A172 (cell line): ENCODE measurements around the gene MTHFSD. TPM values are rescaled to one million over a fixed set of nuclear protein-coding genes. Genes with fewer than 3 reads are reported as not detected.

ENCODE experiments used
- DNase-seq: peaks from one replicate; pipeline ENCODE4 v3.0.0-alpha.2; 2015; ENCODE audit warnings: low spot score
- total RNA-seq: library from RNA; depleted of rRNA; stranded (reverse); fragments of >200 nt; shearing (Covaris generic); gene quantifications from 2 replicates; pipeline ENCODE4 v1.2.3, GENCODE V29; 2014

MTHFSD gene
- total RNA-seq, 1 experiment from 2014 or later: 7.8 TPM

DNA sequence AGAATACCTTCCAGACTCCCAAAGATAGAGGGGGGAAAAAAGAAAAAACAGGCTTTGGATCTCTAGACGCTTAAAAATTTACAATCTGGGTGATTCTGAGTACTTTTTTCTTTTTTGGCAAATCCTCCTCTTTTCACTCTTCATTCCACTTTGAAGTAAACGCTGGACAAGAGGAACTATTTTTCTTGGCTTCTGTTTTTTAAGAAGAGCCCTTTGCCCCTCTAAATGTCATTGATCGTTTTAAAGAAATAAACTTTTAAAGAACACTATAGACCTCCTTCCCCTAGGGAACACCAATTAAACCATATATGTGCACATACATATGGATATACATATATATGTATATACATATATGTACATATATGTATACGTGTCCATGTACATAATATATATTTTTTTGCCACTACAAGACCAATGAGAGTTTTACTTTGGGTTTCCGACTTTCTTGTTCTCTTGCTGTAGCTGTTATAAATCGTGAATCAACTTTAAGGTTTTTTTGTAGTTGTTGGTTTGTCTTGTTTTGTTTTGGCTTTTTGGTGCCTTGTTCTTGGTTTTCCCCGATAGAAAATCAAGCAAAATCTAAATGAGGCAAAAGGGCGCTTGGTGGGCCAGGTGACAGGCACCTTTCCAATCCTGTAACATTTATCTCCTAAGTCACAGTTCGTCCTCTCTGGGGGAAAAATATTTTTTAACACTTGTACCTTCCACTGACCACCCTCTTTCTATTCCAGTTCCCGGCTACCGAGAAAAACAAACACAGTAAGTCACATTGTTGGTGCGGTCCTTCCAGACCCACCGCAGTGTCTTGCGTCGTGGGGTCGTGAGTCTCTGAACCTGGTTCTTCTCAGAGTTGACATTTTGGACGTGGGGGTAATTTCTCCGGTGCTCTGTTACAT, 40.3 kb downstream of the MTHFSD start:
- no peak for DNase-seq

DNA sequence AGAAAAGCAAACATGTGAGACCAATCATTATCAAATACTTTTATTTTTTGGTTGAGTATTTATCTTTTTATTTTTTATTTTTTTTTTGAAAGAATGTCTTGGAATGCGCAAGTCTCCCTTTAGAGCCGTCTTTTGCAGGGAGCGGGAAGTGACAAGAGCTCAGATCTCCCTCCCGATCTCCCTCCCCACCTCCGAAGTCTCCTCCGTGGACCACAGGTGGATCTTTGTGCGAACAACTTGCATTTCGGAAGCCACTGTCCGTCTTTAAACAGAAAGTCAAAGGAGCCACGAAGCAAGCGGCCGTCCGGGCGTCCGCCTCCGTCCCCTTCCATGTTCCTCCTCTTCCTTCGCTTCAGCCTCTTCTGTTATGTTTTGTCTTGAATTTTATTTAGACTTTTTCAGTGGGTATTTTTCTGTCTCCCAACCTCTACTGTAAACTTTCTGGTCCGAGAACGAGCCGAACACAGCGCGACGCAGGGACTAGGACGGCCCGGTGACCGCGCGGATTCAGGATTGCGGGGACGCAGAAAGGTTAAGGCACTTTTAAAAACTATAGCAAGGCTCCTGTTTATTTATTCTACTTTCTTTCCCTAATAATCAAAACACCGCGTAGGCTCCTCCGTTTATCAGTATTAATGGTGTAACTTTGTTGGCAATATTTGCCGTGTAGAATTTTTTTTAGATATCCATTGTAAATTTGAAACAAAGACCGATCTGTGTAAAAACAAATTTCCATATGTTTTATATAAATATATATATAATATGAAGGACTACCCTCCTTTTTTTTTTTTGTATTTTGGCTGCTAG, 41.4 kb downstream of the MTHFSD start:
- no peak for DNase-seq

DNA sequence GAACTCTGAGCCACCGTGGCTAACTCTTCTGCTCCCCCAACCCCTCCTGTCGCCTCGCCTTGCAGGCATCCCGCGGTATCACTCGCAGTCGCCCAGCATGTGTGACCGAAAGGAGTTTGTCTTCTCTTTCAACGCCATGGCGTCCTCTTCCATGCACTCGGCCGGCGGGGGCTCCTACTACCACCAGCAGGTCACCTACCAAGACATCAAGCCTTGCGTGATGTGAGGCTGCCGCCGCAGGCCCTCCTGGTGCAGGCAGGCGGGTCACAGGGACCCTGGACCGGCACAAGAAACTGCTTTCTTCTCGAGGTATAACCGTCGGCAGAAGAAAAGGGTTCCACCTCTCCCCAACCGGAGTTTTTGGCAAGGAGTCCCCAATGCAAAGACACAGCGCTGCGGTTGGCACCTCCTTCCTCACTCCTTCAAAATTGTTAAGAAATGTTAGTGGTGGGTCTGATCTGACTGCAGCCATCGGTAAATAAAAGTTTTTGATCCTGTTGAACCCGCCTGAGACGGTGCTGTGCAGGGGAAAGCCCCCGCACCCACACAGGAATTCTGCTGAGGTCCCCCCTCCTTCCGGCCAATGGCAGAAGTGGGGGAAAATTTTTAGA, 42.1 kb downstream of the MTHFSD start:
- DNase-seq: no peak

DNA sequence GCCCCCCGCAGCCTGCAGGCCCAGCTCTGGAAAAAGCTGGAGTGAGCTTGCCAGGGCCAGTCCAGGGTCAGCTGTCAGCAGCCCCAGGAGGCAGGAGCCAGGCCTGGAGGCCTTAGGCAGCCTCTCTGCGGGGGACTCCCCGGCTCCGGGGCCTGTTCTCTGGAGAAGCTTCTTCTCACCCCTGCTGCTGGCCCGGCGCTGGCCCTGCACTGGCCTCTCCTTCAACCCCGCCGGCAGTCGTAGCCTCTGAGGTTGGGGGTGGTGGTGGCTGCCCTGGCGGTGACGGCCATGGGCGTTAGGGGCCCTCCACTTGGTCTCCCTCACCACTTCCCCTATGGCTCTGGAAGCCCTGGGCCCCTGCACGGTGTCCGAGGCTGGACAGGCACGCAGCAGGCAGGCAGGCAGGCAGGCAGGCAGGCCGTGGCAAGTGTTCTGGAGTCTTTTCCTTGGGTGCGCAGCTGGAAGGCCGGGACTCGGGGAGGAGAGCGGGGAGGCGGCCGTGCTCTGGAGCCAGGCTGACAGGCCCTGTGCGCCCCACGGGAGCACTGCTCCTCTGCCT, 42.7 kb downstream of the MTHFSD start:
- no peak for DNase-seq

DNA sequence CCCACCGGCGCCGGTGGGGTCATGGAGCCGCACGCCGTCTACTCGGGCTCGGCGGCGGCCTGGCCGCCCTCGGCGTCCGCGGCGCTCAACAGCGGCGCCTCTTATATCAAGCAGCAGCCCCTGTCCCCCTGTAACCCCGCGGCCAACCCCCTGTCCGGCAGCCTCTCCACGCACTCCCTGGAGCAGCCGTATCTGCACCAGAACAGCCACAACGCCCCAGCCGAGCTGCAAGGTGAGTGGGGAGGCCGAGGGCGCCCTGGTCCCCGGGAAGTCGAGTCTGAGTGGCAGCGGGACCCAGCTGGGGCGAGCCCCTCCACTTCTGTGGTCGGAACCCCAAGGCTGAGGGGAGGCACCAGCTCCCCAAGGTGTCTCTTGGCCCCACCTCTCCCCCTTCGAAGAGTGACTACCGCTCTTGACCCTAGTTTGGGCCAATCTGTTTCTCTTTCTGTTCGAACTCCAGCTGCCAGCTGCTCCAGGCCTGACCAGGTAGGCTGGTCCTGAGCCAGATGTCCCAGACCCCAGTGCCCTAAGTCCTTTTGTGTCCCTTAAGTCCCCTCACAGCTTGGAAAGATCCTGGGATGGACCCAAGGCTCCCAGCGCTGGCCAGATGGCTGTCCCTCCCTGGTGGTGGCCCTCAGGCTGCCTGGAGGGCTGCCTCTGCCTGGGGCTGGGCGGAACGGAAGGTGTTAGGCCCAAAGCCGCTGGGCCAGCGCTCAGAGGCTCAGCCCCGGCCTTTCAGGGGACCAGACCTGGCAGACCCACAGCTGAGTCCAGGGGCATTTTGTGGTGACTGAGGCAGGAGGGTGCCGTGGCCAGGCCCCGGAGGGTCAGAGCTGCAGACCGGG, 43.5 kb downstream of the MTHFSD start:
- DNase-seq: no peak

DNA sequence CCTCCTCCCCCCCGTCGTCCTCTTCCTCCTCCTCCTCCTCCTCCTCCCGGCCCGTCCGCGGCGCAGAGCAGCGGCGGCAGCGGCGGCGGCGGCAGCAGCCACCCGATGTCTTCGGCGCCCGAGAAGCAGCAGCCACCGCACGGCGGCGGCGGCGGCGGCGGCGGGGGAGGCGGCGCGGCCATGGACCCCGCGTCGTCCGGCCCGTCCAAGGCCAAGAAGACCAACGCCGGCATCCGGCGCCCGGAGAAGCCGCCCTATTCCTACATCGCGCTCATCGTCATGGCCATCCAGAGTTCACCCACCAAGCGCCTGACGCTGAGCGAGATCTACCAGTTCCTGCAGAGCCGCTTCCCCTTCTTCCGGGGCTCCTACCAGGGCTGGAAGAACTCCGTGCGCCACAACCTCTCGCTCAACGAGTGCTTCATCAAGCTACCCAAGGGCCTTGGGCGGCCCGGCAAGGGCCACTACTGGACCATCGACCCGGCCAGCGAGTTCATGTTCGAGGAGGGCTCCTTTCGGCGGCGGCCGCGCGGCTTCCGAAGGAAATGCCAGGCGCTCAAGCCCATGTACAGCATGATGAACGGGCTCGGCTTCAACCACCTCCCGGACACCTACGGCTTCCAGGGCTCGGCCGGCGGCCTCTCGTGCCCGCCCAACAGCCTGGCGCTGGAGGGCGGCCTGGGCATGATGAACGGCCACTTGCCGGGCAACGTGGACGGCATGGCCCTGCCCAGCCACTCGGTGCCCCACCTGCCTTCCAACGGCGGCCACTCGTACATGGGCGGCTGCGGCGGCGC, 44.4 kb downstream of the MTHFSD start, which contains the start of gene FOXF1:
Gene FOXF1, plus strand, starts transcription at position 63 of the 797 bp plus-strand sequence. Its CDS starts 43 bp downstream, at position 106.
- no peak for DNase-seq

DNA sequence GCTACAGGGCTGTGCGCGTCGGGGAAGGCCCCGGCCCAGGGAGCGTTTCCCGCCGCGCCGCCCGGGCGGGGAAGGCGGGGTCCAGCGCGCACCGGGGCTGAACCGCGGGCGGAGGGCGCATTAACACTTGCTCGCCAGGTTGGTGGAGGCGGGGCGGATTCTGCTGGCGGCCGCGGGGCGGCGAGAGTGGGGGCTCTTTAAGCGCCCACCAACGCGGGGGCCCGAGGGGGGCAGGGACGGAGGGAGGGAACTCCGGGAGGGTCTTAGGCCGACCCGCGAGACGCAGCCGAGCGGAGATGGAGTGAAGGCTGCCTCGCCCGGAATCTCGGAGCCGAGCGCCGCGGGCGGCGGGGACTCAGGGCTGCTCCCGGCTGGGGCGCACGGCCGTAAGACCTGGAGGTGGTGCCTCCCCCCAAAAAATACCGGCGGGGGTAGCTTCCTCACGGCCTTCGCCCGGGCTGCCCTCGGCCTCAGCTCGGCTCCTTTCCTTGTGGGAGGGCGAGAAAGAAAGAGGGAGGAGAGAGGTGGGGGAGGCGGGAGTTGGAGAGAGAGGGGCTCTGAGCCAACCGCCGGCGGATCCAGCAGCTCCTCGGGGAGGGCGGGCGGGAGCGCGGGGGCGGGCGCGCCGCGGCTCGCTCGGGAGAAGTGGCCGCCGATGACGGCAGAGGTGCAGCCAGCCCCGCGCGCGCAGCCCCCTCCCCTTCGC, 45.1 kb downstream of the MTHFSD start:
- peak; percentile 77 for DNase-seq

DNA sequence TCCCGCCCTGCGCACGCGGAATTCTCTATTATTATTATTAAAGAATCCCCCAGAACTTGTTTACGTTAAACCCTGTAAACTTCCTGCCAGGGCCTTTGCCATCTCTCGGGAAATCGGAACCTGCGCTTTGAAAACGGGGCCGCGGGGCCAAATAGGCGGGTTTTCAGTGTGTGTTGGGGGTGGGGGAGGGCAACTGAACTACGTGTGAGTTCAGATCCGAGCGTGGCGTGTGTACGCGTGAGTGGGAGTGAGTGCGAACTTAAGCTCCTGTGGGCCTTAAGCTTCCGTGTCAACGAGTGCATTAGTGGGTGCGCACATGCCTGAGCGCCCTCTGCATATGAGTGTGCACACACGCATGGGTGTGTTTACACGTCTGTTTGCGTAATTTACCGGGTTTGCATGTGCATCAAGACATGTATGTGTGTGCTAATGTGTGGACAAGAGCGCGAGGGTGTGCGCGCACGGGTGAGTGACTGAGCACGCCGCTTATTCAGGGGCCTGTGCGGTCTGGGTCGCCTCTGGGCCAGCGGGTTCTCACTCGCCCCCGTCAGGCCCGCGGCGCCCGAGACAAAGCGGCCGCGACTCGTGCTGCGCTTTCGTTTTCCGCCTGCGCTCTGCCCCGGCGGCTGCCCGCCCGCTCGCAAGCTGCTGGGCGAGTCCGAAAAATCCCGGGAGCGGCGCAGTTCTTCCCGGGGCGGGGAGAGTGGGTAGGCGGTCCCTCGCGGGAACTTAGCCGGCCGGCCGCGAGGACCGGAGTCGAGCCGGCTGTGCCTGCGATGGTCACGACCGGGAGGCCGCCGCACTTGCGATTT, 45.9 kb downstream of the MTHFSD start:
- DNase-seq: no peak

DNA sequence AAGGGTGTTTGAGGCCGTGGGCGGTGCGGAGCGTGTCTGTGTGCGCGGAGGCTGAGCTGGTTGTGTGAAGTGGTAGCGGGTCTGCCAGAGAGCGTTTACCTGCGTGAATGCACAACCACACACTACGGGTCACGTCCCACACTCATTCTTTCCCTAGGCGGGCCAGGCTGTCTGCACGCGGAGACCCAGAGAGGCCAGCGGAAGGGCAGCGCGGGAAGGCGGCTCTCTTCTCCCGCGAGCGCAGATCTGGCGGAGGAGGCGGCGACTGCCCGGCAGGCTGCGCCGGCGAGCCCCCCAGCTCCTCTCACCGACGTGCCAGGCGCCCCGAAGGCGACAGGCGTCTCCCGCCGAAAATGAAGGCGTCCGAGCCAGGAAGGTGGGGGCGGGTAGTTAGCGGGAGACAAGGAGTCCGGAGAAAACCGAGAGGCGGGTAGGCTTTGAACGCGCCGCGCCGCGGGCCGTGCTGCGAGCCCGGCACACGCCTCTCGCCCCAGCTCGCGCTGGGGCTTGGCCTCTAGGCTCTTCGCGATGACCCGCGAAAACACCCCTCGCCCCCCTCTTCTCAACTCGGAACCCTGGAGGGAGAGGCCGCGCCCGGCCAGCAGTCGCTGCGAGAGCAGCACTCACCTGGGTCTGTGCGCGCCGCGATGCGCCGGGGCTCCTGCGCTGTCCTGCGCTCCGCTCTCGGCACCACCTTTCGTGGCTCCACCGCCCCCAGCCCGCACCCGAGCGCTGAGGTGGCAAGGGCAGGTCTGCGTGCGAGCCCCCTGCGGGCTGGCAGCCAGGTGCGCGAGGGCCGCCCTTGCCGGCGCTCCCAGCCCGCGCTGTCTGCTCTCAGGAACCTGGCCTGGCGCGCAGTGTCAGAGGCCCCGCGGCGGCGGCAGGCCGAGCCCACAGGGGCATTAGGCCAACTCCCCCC, 46.7 kb downstream of the MTHFSD start:
- DNase-seq: no peak

DNA sequence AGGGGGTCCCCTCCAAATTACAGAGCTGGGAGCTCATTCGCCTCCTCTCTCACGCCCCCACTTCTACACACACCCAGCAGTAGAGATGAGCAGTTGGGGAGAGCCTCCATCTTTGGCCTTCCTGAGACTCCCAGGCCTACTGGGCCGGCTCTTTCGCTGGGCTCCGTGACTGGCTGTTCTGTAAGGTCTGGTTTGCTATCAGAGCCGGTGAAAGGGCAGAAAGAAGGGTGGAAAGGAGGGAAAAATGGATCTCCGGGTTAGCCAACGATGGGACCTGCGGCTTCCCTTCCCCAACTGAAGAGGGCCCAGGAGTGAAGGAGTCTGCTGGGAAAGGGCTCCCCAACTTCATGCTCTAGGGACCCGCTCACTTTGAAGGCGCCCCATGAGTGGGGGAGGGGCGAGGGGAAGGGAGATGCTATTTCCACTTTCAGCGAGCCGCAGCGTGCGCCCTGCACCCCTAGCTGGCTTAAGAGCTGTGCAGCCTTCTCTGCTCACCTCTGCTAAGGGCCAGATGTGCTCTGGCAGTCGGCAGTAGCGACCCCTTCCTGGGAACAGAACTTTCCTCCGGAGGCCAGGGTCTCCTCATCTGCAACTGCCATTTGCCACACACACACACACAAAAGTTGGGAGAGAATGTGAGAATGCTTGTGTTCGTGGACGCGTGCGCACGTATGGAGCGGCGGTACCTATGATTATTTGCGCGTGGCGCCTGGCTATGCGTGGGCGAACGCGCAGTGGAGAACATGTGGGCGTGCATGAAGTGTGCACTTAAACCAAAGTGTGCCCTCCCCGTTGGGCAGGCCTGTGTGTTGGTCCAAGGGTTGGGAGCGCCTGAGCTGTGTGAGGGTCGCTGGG, 47.6 kb downstream of the MTHFSD start:
- DNase-seq: no peak

DNA sequence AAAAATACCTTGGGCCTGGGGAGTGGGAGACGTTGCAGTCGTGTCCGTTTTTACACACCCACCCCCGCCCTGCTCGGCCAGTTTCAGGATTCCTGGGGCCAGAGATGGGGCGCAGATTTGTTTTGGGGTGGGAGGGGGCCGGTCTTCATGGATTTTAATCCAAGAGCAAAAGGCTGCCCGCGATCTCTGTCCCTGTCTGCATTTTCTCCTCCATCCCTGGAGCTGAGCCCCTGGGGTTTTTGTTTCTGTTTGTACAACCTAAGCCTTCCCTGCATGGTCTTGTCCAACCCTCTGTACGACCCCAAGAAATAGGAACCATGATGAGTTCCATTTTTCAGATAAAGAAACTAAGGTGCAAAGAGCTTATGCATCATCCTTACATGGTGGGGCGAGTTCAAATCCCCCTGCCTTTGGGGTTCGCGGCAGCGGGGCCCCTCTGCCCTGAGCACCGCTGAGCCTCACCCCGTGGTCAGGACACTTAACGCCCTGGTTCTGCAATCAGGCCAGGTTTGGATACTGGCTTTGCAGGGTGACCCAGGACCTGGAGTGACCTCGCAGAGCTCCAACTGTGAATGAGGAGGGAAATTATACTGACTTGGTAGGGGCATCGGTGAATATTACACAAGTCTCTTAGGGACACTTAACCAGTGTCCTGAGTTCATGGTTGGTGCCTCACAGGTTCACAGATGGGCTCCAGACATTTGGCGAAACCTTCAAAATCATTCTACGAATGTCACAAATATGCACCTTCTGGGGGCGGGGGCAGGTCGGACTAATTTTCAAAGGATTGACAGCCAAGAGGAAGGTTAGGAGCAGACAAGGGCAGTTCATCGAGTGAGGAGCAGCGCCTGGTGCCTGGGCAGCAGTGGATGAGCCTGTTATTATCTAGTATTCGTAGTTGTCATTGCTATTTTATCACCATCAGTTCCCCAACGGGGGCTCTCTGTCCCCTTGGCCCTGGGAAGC, 48.9 kb downstream of the MTHFSD start:
- DNase-seq: no peak

DNA sequence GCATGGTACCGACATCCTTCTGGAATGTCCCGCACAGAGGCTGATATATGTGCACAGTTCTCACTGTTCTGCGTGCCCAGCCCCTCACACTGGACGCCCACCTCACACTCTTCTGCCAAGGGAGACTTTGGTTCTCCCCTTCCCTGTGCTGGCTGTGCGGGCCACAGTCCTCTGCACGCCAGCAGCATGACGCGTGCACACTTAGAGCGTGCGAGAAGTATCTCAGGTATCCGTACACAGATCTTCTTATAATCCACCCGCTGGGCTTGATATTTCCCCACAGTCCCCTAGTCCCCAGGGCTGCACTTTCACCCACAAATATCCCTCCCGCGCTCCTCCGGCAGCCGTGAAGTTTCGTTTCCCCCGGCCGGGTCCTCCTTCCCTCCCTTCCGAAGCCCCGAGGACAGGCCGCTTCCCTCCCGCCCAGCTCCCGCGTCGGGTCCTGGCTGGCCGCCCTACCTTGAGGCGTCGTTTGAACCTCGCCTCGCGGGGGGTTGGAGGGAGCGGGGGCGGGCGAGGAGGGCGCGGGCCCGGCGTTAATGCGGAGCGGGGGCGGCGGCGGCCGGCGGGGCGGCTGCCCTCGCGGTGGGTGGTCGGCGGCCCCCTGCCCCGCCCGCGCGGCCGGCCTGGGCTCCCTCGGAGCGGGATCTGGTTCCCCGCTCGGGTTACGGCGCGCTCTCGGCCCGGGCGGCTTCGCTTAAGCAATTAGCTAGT, 49.7 kb downstream of the MTHFSD start:
- DNase-seq: no peak

DNA sequence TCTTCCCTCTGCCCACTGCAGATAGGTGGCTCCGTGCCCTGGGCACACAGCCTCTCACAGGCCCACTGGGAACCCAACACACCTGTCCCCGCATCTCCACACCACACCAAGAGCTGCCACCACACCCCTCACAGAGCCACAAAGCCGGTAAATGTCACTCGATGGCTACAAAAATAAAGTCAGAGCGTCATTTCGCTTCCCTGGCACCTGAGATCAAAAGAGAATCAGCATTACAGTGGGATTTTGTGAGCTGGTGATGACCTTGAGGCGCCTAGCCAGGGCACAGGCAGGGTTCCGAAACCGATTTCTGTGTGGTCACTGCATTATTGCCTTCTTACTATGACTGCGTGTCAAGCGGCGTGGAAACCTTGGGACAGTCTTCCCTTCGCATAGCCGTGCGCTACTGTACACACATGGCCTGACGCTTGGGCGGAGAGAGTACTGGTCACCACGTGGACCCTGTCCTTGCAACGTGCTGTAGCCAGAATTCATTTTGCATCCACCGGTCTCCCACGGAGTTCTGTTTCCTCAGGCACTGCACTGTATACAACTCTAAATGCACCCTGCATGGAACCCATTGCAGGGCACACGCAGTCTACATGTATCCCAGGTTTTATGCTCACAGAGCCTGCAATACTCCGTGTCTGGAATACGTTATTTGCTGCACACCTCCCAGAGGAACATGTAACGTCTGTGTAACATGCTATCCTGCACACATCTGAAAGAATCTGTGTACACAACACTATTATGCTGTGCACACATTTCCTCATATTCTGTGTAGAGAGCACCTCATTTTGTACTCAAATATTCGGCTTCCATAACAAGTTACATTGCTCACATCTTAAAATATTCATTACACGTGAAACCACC, 50.5 kb downstream of the MTHFSD start:
- no peak for DNase-seq

DNA sequence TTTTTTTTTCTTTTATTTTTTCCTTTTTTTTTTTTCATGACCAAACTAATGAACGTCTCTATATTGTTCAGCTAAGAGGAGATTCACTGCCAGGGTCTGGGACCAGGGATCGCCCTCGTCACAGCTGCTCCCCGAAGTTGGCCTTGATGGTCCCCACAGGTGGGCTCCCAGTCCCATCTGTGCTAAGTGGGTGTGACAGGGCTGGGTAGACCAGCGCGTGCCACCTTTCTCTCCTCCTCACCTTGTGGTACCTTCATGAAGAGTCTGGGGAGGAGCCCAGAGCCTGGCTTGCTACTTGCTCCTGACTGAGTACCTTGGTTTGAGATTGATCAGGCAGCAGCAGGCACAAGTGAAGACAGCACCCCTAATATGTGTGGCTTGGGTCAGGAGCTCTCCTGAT, 51.2 kb downstream of the MTHFSD start:
- DNase-seq: no peak
